Uterus (tissue), 2 donors: ENCODE data around the gene TCF12.

Experiments
- POLR2A ChIP-seq, 2 donors: fragments of 450-650 bp; IDR thresholded peaks; one replicate each; pipeline ENCODE4 v1.6.1; 2016; ENCODE audit warnings: antibody characterized with exemption in 2 of 2, mild to moderate bottlenecking in 1 of 2, moderate library complexity in 1 of 2
- TF ChIP-seq, protein P1 (sequence below), 4 experiments: fragments of 200-600 bp in 2 of 4; fragments of 450-650 bp in 2 of 4; sonication (generic) in 2 of 4; IDR thresholded peaks; one replicate each; pipeline ENCODE4 v1.5.1; 2016 to 2019; ENCODE audit warnings: antibody characterized with exemption in 4 of 4, mild to moderate bottlenecking in 2 of 4, moderate library complexity in 1 of 4

DNA sequence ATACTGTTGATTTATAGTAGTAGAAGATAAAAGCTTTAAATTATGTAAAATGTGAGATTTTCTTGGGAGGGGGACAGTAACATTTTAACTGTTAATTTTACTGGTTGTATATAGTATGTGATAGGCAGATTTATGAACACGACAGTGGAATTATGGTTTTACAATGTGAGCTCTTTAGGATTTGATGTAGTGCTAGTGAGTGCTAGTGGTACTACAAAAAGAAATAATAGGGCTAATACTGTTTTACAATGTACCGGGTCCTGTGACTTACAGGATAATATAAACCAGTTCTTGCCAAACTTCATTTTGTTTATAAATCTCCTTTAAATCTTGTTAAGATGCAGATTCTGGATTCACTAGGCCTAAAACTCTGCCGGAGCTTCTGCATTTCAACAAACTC is 165.7 kb downstream of the TCF12 start:
- TF ChIP-seq, protein P1, sequence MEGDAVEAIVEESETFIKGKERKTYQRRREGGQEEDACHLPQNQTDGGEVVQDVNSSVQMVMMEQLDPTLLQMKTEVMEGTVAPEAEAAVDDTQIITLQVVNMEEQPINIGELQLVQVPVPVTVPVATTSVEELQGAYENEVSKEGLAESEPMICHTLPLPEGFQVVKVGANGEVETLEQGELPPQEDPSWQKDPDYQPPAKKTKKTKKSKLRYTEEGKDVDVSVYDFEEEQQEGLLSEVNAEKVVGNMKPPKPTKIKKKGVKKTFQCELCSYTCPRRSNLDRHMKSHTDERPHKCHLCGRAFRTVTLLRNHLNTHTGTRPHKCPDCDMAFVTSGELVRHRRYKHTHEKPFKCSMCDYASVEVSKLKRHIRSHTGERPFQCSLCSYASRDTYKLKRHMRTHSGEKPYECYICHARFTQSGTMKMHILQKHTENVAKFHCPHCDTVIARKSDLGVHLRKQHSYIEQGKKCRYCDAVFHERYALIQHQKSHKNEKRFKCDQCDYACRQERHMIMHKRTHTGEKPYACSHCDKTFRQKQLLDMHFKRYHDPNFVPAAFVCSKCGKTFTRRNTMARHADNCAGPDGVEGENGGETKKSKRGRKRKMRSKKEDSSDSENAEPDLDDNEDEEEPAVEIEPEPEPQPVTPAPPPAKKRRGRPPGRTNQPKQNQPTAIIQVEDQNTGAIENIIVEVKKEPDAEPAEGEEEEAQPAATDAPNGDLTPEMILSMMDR (IDR thresholded peaks at IDR 0.05) = no peak
- TF ChIP-seq POLR2A (IDR thresholded peaks at IDR 0.05) = no peak
